ENCODE data around the gene ANKS6.

ANKS6 gene

GRCh38 chr9:98698856-98699255 lies 97.5 kb downstream of the ANKS6 start:
- no peak for DNase-seq (ENCODE audit: low read depth)
- H3K4me3 ChIP-seq (ENCODE audit: low read depth, low read length), result no peak overlapping the region
- TF ChIP-seq MYC (IDR thresholded peaks at IDR 0.05; ENCODE audit: low read depth, low read length) (no peak), POLR2A (IDR thresholded peaks at IDR 0.05; ENCODE audit: extremely low read depth, insufficient read length) (no peak)
- TF ChIP-seq, protein P1, sequence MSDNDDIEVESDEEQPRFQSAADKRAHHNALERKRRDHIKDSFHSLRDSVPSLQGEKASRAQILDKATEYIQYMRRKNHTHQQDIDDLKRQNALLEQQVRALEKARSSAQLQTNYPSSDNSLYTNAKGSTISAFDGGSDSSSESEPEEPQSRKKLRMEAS (IDR thresholded peaks at IDR 0.05; ENCODE audit: low read depth, low read length), result no peak
- TF ChIP-seq, protein P2, sequence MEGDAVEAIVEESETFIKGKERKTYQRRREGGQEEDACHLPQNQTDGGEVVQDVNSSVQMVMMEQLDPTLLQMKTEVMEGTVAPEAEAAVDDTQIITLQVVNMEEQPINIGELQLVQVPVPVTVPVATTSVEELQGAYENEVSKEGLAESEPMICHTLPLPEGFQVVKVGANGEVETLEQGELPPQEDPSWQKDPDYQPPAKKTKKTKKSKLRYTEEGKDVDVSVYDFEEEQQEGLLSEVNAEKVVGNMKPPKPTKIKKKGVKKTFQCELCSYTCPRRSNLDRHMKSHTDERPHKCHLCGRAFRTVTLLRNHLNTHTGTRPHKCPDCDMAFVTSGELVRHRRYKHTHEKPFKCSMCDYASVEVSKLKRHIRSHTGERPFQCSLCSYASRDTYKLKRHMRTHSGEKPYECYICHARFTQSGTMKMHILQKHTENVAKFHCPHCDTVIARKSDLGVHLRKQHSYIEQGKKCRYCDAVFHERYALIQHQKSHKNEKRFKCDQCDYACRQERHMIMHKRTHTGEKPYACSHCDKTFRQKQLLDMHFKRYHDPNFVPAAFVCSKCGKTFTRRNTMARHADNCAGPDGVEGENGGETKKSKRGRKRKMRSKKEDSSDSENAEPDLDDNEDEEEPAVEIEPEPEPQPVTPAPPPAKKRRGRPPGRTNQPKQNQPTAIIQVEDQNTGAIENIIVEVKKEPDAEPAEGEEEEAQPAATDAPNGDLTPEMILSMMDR (IDR thresholded peaks at IDR 0.05; ENCODE audit: low read depth, low read length), result no peak

GRCh38 chr9:98694943-98695342 lies 101.4 kb downstream of the ANKS6 start:
- TF ChIP-seq, protein P2 (IDR thresholded peaks at IDR 0.05; ENCODE audit: low read depth, low read length), result no peak
- TF ChIP-seq, protein P1 (IDR thresholded peaks at IDR 0.05; ENCODE audit: low read depth, low read length), result no peak
- TF ChIP-seq POLR2A (IDR thresholded peaks at IDR 0.05; ENCODE audit: extremely low read depth, insufficient read length) (no peak), MYC (IDR thresholded peaks at IDR 0.05; ENCODE audit: low read depth, low read length) (no peak)
- no peak overlapping the region for H3K4me3 ChIP-seq (ENCODE audit: low read depth, low read length)
- DNase-seq (ENCODE audit: low read depth), result no peak

DNA sequence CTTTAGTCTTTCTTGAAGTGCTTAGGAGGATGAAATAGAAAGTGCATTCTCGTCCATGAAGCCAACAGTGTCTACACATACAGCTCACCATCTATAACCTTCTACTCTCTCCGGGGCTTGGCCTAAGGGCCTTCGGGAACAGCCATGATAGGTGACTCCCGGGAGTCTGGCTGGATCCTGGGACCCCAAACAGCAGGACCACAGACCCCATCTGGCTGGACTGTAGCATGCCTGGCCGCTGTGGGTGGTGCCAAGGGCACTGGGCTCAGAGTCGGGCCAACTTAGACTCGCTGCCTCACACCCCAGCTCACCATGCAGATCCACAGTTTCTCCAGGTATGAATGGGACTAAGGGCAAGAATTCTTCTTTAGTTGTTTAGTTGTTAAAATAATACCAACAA lies 104.0 kb downstream of the ANKS6 start:
- no peak for DNase-seq (ENCODE audit: low read depth)

GRCh38 chr9:98691890-98692289 lies 104.5 kb downstream of the ANKS6 start:
- H3K4me3 ChIP-seq (ENCODE audit: low read depth, low read length), result no peak overlapping the region
- TF ChIP-seq MYC (IDR thresholded peaks at IDR 0.05; ENCODE audit: low read depth, low read length), result no peak
- TF ChIP-seq POLR2A (IDR thresholded peaks at IDR 0.05; ENCODE audit: extremely low read depth, insufficient read length), result no peak
- no peak for DNase-seq (ENCODE audit: low read depth)

More for the DNA sequence above, 104.0 kb downstream of the ANKS6 start:
- H3K4me3 ChIP-seq (ENCODE audit: low read depth, low read length), result no peak overlapping the region
- TF ChIP-seq, protein P2 (IDR thresholded peaks at IDR 0.05; ENCODE audit: low read depth, low read length), result no peak
- TF ChIP-seq MYC (IDR thresholded peaks at IDR 0.05; ENCODE audit: low read depth, low read length) (no peak), POLR2A (IDR thresholded peaks at IDR 0.05; ENCODE audit: extremely low read depth, insufficient read length) (no peak)
- TF ChIP-seq, protein P1 (IDR thresholded peaks at IDR 0.05; ENCODE audit: low read depth, low read length), result no peak

DNA sequence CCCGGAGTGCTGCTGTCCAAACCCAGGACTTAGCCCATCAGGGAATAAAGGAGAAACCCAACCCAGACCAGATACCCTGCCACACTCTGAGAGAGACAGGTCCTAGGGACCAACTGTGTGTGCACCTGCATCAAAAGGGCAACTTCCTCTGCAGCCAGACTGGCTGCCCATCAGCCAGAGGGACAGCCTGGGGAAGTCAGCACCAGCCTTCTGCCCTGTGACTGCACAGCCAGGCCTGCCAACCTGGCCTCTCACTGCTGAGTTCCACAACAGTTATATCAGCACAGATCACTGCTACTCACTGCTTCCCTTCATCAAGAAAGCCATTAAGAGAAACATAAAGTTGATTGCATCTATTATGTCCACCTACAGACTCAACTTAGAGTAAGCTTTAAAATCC lies 105.7 kb downstream of the ANKS6 start:
- TF ChIP-seq MYC (IDR thresholded peaks at IDR 0.05; ENCODE audit: low read depth, low read length), result no peak
- no peak for TF ChIP-seq POLR2A (IDR thresholded peaks at IDR 0.05; ENCODE audit: extremely low read depth, insufficient read length)
- TF ChIP-seq, protein P1 (IDR thresholded peaks at IDR 0.05; ENCODE audit: low read depth, low read length), result no peak
- TF ChIP-seq, protein P2 (IDR thresholded peaks at IDR 0.05; ENCODE audit: low read depth, low read length), result no peak
- no peak for DNase-seq (ENCODE audit: low read depth)
- H3K4me3 ChIP-seq (ENCODE audit: low read depth, low read length), result no peak overlapping the region

DNA sequence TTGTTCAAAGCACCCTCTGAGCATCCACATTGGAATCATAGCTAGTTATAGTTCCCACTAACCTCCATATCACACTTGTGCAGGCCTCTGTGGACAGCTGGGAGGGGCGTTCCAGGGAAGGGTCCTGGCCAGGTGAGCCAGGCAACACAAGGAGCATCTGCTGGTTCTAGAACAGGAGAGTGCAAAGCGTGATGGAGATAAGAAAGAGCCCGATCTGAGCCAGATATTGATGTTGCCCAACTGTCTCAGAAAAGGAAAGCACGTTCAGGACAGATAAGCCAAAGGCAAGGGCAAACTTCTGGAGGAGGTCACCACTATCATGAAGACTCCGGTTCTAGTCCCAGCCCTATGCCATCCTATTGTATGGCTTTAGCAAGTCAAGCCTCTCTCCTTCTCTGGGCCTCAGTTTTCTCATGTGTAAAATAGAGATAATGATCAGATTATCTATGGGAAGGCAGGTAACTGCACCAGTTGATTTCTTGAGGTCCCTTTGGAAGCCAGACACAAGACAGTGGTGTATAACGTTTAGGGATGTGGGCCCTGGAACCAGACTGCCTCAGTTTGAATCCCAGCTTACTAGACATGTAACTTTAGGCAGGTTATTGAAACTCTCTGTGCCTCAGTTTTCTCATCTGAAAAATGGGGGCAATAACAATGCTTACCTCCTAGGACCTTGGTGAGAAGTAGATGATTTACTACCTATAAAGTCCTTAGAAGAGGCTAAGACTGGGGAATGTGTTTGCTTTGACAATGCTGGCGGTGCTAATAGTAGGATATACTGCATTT lies 107.5 kb downstream of the ANKS6 start:
- H3K4me3 ChIP-seq (ENCODE audit: low read depth, low read length), result no peak overlapping the region
- TF ChIP-seq POLR2A (IDR thresholded peaks at IDR 0.05; ENCODE audit: extremely low read depth, insufficient read length), result no peak
- no peak for TF ChIP-seq MYC (IDR thresholded peaks at IDR 0.05; ENCODE audit: low read depth, low read length)
- TF ChIP-seq, protein P1 (IDR thresholded peaks at IDR 0.05; ENCODE audit: low read depth, low read length), result no peak
- TF ChIP-seq, protein P2 (IDR thresholded peaks at IDR 0.05; ENCODE audit: low read depth, low read length), result no peak
- no peak for DNase-seq (ENCODE audit: low read depth)
